Endothelial cell of umbilical vein (primary cell): ENCODE data around the gene DGKH. TPM values are rescaled to one million over a fixed set of nuclear protein-coding genes. Genes with fewer than 3 reads are reported as not detected.

Experiments
- BruUV-seq: library from RNA; stranded (reverse); fragments of 400-500 nt; replicated peaks from 2 replicates; lab custom pipeline; 2021; lab: Mats Ljungman, UMichigan
- CTCF ChIA-PET: fragments of 300-600, 350-600 bp; sonication (Branson Sonifier 250); formaldehyde crosslinking; loops from one replicate; lab custom pipeline; 2021; ENCODE audit warnings: antibody characterized with exemption, inconsistent platforms; lab: Charles Lee
- POLR2A ChIA-PET: fragments of 300-600, 350-600 bp; sonication (Branson Sonifier 250); formaldehyde crosslinking; loops from one replicate; lab custom pipeline; 2021; ENCODE audit warnings: antibody characterized with exemption, inconsistent platforms; lab: Charles Lee
- DNase-seq: peaks from one replicate; pipeline ENCODE4 v3.0.0-alpha.2; 2011; ENCODE audit warnings: low read depth, low spot score
- FAIRE-seq: peaks from 2 replicates; lab custom pipeline; 2011; peaks lifted over from hg19 to GRCh38; lab: Jason Lieb, UNC
- H2AFZ ChIP-seq: 2 replicates; pipeline ENCODE4 v1.6.0; 2012; ENCODE audit warnings: low read depth, low read length, control low read depth, inconsistent platforms
- H3K27ac ChIP-seq: 2 replicates; pipeline ENCODE4 v1.5.1; 2011; ENCODE audit warnings: low read depth, mild to moderate bottlenecking, control low read depth, low read length, moderate library complexity; ENCODE audit not compliant: insufficient read depth
- H3K27me3 ChIP-seq, 2 experiments: 2 replicates each; pipeline versions ENCODE4 v1.6.0 to v1.6.1; 2011; ENCODE audit warnings: low read length in 2 of 2, mixed read lengths in 1 of 2; ENCODE audit not compliant: control insufficient read depth in 2 of 2, insufficient read depth in 2 of 2
- H3K36me3 ChIP-seq, 2 experiments: 2 replicates in 1 of 2; 3 replicates in 1 of 2; pipeline ENCODE4 v1.5.1; 2011; ENCODE audit warnings: low read length in 2 of 2, mild to moderate bottlenecking in 1 of 2, moderate library complexity in 1 of 2; ENCODE audit not compliant: control insufficient read depth in 2 of 2, insufficient read depth in 2 of 2; ENCODE audit errors: extremely low read depth in 1 of 2
- H3K4me1 ChIP-seq: 3 replicates; pipeline ENCODE4 v1.5.1; 2011; ENCODE audit warnings: mild to moderate bottlenecking, low read length; ENCODE audit not compliant: control insufficient read depth, insufficient read depth; ENCODE audit errors: extremely low read depth
- H3K4me2 ChIP-seq: 2 replicates; pipeline ENCODE4 v1.6.1; 2011; ENCODE audit warnings: low read length, control low read depth, mixed read lengths; ENCODE audit not compliant: insufficient read depth
- H3K4me3 ChIP-seq, 3 experiments: fragments of 200-600 bp in 1 of 3; sonication (generic), shearing (Covaris generic) in 1 of 3; replicated peaks in 1 of 3; 2 replicates each; pipeline ENCODE4 v1.5.1; 2011 to 2016; ENCODE audit warnings: control low read depth in 3 of 3, low read length in 3 of 3, mild to moderate bottlenecking in 2 of 3, inconsistent platforms in 1 of 3, low read depth in 1 of 3, moderate library complexity in 1 of 3; ENCODE audit not compliant: insufficient read depth in 1 of 3
- H3K79me2 ChIP-seq: 2 replicates; pipeline ENCODE4 v1.6.0; 2012; ENCODE audit warnings: low read length, inconsistent platforms; ENCODE audit not compliant: control insufficient read depth, insufficient read depth
- H3K9ac ChIP-seq: replicated peaks from 2 replicates; pipeline ENCODE3; 2011; ENCODE audit warnings: low read length, control low read depth; ENCODE audit not compliant: insufficient read depth; ENCODE audit errors: extremely low read depth
- H3K9me1 ChIP-seq: replicated peaks from 3 replicates; pipeline ENCODE4 v1.6.0; 2011; ENCODE audit warnings: mild to moderate bottlenecking, low read length; ENCODE audit not compliant: control insufficient read depth, insufficient read depth; ENCODE audit errors: extremely low read depth
- H3K9me3 ChIP-seq: replicated peaks from 2 replicates; pipeline ENCODE4 v1.5.1; 2012; ENCODE audit warnings: low read length, inconsistent platforms; ENCODE audit not compliant: control insufficient read depth, insufficient read depth
- H4K20me1 ChIP-seq: replicated peaks from 2 replicates; pipeline ENCODE3; 2011; ENCODE audit warnings: mild to moderate bottlenecking, low read length; ENCODE audit not compliant: control insufficient read depth, insufficient read depth; ENCODE audit errors: extremely low read depth
- CTCF ChIP-seq, 2 donors: IDR thresholded peaks; 1 replicate in 1 of 2; 2 replicates in 1 of 2; pipeline ENCODE4 v1.5.1; 2011; ENCODE audit warnings: low read length in 2 of 2, mild to moderate bottlenecking in 2 of 2, moderate library complexity in 2 of 2, control low read depth in 1 of 2, inconsistent platforms in 1 of 2, low read depth in 1 of 2; ENCODE audit not compliant: insufficient read depth in 1 of 2; ENCODE audit errors: extremely low read depth in 1 of 2
- EZH2 ChIP-seq: IDR thresholded peaks from 2 replicates; pipeline ENCODE4 v1.6.1; 2012; ENCODE audit warnings: borderline replicate concordance, low read depth, mild to moderate bottlenecking, moderate library complexity, low read length, inconsistent platforms; ENCODE audit not compliant: severe bottlenecking
- FOS ChIP-seq: IDR thresholded peaks from 2 replicates; pipeline ENCODE4 v1.6.1; 2011; ENCODE audit warnings: mild to moderate bottlenecking, low read length, moderate library complexity, borderline replicate concordance; ENCODE audit not compliant: insufficient read depth
- GATA2 ChIP-seq: IDR thresholded peaks from 2 replicates; pipeline ENCODE4 v1.7.0; 2011; ENCODE audit warnings: low read depth, mild to moderate bottlenecking, moderate library complexity, mixed read lengths, low read length; ENCODE audit not compliant: insufficient read length, insufficient read depth
- MAX ChIP-seq: IDR thresholded peaks from 2 replicates; pipeline ENCODE4 v1.6.1; 2011; ENCODE audit not compliant: insufficient read depth, insufficient read length
- POLR2A ChIP-seq: IDR thresholded peaks from 2 replicates; pipeline ENCODE4 v1.6.1; 2012; ENCODE audit warnings: low read depth, mild to moderate bottlenecking, control low read depth, low read length
- dilution Hi-C: fragments of 300-500 bp; cut with MboI; formaldehyde crosslinking; loops from one replicate; pipeline ENCODE4 v1.15.0; 2019; ENCODE audit warnings: low sequenced_read_pairs; ENCODE audit not compliant: extremely low pct_ligation_motif_present
- intact Hi-C: fragments of 100-400 bp; cut with micrococcal nuclease; formaldehyde crosslinking; loops from one replicate; pipeline ENCODE4 v1.10.0; 2022
- polyA plus RNA-seq, 4 experiments: library from polyadenylated mRNA; depleted of rRNA in 3 of 4; stranded (reverse) in 3 of 4; unstranded in 1 of 4; fragments of >200 nt; gene quantifications; 2 replicates each; pipeline versions ENCODE4 v1.2.1 to v1.2.3, GENCODE V29; 2011 to 2012; ENCODE audit warnings: missing spikeins in 1 of 4
- total RNA-seq: library from RNA; stranded (reverse); gene quantifications from 2 replicates; pipeline ENCODE4 v1.2.3, GENCODE V29; 2021

DGKH gene
- total and polyA plus RNA-seq, 2 donors (not counting 3 experiments of a cell fraction or from before 2014, with no cell fraction given) = 4.1 to 30.1 TPM

- Histone ChIP-seq H3K9me1 (no peaks in the 10 kb centered on the region), H3K27ac (no peak overlapping the region), H3K9me3 (no peaks in the 10 kb centered on the region), H3K4me2 (no peak overlapping the region), H3K27me3 (no peaks in the 10 kb centered on the region), H4K20me1 (peaks cover 2% of the 10 kb centered on the region), H3K9ac (no peak overlapping the region), H3K4me1 (peaks cover 6% of the 10 kb centered on the region), H2AFZ (no peak overlapping the region), H3K4me3 (no peak overlapping the region), H3K36me3 (peaks cover 4 to 24% of the 10 kb centered on the region in 2 experiments), H3K79me2 (peaks cover 8% of the 10 kb centered on the region)
- dilution Hi-C loops (no loop called here), intact Hi-C loops (no loop called here)
- ChIA-PET POLR2A (no interaction called here), CTCF (interaction anchor here (1.0 kb wide), 1 partner anchor 9 kb away, joined by 3 read pairs; no protein-coding TSS in a partner anchor)
- TF ChIP-seq EZH2 (no peak), GATA2 (no peak)
- FAIRE-seq (no peak), DNase-seq (no peak)
- BruUV-seq = no TSS peak
Measured at GRCh38 chr13:42129033-42129432, 80.6 kb downstream of the DGKH start.

GRCh38 chr13:42136518-42136917, 88.1 kb downstream of the DGKH start:
- DNase-seq = no peak
- CTCF ChIA-PET = interaction anchor here (0.6 to 1.5 kb wide), 3 partner anchors 17 to 917 kb away, joined by 3 to 6 read pairs (median 3); no protein-coding TSS in a partner anchor
- Histone ChIP-seq H3K36me3 (peaks cover 3 to 5% of the 10 kb centered on the region in 2 experiments), H3K27me3 (no peaks in the 10 kb centered on the region), H3K9ac (no peak overlapping the region), H3K9me3 (no peaks in the 10 kb centered on the region), H3K27ac (no peak overlapping the region), H3K4me1 (peaks cover 9% of the 10 kb centered on the region), H2AFZ (no peak overlapping the region), H3K9me1 (no peaks in the 10 kb centered on the region), H3K4me3 (no peak overlapping the region), H3K79me2 (no peaks in the 10 kb centered on the region), H4K20me1 (peaks cover 2% of the 10 kb centered on the region), H3K4me2 (no peak overlapping the region)
- POLR2A ChIA-PET = no interaction called here
- intact Hi-C loops = no loop called here
- TF ChIP-seq GATA2 (no peak), CTCF (IDR thresholded peaks at IDR 0.05; ENCODE audit: extremely low read depth in 1 of 2, insufficient read depth in 1 of 2, low read depth in 1 of 2, low read length in 2 of 2) (no peak), POLR2A (no peak), MAX (no peak), FOS (no peak)
- BruUV-seq = no TSS peak
- dilution Hi-C loops = no loop called here
- no peak for FAIRE-seq
